Epidermal melanocyte (primary cell): ENCODE results near the gene VLDLR.
A peak's percentile ranks its signal among the peaks of the same experiment; 100 is the strongest.

Source experiments
- DNase-seq: peaks from one replicate; pipeline ENCODE4 v3.0.0; 2011; ENCODE audit warnings: low spot score; ENCODE audit not compliant: insufficient read length

VLDLR gene

DNA sequence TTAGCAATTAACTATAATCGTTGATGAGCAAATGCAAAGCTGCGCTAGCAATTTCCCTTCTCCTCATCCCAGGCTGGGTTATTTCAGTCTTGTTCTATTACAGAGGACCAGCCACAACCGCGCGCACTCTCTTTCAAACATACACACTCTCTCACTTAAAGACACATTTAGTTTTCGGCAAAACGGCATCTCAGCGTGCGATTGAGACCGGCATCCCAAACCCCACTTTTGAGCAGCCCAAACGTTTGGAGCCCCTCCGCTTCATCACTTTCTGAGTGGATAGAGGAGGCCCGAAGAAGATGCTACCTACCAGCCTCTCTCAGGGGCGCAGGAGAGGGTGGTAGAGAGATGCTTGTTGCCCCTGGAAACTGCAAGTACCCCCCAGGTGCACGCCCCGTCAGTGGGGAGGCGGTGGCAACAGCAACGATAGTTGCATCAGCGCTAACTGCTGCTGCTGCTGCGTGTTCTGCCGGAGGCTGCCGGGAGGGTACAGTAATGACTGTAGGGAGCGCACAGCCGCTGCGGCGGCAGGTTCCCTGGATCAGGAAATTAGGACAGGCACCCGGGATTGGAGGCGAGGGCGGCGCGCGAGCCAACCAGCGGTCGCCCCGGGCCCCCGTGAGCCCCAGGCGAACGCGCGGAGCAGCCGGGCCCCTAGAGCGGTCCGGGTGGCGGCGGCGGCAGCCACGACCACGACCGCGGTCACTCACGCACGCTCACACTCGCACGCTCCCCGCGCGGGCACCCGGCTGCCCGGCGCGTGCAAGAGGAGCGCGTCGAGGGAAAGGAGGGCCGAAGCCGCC lies 467 bp upstream of the VLDLR start:
- DNase-seq = peak; percentile 58

DNA sequence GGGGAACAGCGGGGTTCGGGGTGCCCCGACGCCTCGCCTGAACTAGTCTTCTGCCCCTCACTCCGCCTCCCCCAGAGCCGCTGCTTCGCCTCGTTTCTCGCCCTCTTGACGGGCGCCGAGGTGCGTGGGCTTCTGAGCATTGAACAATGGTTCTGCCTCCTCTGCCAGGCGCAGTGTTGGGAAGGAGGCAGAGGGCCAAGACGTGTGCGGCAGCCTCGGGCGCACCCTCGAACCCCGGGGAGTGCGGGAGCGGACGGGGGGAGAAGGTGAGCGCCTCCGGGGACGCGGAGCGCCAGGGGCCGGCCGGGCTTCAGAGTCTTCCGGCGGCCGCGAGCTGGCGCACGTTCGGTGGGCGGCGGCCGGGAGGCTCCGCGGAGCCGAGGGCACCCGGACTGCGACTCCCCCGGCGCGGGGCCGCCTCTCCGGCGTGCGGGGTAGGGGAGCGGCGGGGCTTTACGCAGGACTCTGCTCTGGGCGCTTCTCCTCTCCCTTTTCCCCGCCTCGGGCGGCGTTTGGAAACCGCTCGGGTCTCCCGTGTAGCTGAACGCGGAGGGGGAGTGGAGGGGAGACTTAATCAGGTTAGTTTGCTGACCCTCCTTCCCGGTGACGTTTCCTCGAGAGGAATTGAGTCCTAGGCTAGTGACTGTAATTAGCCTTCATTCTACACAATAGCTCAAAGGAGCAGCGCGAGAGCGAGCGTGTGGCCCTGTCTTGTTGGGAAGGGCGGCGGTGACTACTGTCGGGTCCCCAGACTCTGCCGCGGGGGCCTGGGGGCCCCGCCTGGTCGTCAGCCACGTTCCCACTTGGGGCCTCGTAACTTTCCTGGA lies 1.1 kb downstream of the VLDLR start:
- no peak for DNase-seq

- DNase-seq = no peak
Measured at GRCh38 chr9:2623288-2624050, 1.9 kb downstream of the VLDLR start.

DNA sequence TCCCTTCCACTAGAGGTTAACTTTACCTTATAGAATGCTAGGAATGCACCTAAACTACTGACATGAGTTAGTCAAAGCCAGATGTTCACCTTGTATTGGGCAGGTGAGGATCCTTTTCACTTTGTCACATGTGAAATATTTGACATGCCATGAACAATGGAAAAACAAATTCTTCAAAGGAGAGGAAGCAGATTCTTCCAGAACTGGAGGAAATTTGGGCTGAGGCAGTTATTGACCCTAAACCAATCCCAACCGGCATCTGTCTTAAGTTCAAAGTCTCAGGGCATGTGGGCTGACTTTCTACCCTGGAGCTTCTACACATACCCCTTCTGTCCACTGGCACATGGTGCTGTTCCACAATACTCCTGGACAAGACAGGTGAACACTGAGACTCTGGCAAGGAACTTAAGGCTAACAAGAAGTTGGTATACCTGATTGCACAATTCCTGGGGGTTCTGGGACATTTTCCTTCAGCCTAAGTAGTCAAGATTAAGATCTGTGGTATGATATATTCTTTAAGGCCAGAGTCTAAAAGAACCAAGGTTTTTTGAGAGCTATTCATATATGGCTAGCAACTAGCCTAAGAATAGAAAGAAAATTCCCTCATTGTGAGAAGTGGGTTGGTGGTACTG lies 2.6 kb downstream of the VLDLR start:
- no peak for DNase-seq

GRCh38 chr9:2625427-2625826 lies 3.8 kb downstream of the VLDLR start:
- DNase-seq = no peak

GRCh38 chr9:2628919-2629318 lies 7.3 kb downstream of the VLDLR start:
- DNase-seq = no peak

DNA sequence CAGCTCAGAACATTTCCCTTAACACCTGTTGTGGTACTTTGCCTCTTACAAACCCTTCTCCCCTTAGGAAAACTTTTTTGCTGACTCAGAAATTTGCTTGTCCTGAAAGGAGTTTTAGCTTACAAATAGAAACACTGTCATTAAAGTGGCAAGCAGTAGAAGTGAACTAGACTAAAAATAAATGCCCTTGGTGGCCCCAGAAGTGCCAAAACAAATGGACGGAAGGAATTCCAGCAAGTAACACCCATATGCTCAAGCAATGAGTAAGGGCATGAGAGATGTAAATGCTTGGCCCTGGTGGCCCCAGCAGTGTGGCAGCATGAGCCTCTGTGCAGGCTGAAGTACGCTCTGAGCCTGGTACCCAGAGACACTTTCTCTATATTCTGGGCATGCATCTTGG lies 8.6 kb downstream of the VLDLR start:
- no peak for DNase-seq

- no peak for DNase-seq
Measured at GRCh38 chr9:2631263-2631662, 9.7 kb downstream of the VLDLR start.

GRCh38 chr9:2634153-2634552 lies 12.6 kb downstream of the VLDLR start:
- no peak for DNase-seq

DNA sequence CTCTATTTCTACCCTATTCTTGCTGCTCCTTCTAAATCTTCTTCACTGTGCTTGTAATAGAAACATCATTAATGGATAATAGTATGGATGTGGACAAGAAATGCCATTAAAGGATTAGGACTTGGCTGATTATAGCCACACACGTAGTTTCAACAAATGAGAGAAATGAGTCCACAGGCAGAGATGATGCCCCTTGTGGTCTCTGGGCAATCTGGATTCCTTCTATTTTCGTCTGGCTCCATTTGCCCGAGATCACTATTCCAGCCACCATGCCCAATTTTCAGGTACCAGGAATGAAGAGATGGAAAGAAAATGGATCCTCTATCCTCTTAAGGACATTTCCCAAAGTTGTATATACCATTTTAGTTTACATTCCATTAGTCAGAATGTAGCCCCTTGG lies 13.2 kb downstream of the VLDLR start:
- DNase-seq = no peak

GRCh38 chr9:2635922-2636321 lies 14.3 kb downstream of the VLDLR start:
- no peak for DNase-seq

DNA sequence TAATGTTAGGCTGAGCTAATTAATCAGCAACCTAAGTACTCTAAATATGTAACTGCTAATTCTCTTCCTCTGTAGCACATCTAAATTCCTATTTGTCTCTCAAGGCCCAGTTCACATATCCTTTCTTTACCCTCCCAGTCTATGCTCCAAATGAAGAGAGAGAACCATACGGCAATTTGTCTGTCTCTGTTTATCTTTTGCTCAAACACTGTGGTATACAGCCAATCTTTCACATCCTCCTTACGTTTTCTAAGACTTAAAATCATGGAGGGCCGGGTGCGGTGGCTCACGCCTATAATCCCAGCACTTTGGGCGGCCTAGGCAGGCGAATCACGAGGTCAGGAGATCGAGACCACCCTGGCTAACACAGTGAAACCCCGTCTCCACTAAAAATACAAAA lies 15.8 kb downstream of the VLDLR start:
- no peak for DNase-seq

- no peak for DNase-seq
Measured at GRCh38 chr9:2638871-2639673, 17.5 kb downstream of the VLDLR start.

GRCh38 chr9:2639786-2640185 lies 18.2 kb downstream of the VLDLR start:
- no peak for DNase-seq

- no peak for DNase-seq
Measured at GRCh38 chr9:2640570-2640969, 19.0 kb downstream of the VLDLR start.

DNA sequence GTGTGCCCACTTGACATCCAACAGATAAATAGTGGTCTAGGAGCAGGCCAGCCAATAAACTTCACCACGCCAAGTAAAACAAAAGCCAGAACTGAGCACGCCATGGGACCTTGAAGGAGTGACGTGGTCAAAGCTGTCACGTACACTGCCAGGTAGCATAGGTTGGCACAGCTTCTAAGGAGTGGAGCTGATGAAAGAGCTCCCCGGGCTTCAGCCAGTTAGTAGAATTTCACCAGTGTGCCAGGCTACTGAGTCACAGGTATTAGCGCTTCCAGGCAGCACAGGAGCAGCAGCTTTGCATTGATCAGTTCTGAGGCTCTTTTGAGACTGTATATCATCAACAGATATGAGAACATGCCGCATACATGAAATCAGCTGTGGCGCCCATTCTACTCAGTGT lies 19.4 kb downstream of the VLDLR start:
- DNase-seq = no peak

DNA sequence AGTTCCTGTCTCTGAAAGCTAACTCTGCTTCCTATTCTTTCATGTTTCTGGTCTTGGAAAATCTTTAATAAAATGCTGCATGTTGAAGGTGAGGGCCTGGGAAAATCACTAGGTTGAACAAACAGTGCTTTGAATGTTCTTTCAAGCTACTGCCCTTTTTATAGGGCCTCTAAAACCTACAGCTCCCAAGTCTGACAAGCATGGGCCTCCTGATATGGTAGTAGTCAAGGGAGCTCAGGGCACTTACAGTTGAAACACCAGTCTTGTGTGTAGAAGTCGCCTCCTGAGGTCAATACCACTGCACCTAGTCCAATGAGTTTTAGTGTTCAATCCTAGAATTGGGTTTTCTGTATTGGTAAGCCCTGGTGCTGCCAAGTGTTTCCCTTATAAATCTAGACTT lies 20.5 kb downstream of the VLDLR start:
- DNase-seq = no peak

DNA sequence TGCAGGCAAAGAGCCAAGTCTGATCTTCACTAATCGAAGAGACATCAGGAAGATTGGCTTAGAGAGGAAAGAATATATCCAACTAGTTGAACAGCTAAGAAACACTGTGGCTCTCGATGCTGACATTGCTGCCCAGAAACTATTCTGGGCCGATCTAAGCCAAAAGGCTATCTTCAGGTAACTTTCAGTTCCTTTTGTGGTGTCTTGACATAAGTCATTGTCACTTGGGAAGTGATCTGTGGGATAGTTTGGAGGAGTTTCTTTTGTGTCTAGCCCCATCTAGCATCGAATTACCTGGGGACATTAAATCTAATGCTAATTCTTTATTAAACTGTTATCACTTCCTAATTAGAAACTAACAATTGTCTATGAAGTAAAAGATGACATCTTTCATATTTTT lies 24.0 kb downstream of the VLDLR start:
- DNase-seq = no peak

GRCh38 chr9:2655411-2655901 lies 33.9 kb downstream of the VLDLR start:
- no peak for DNase-seq

- no peak for DNase-seq
Measured at GRCh38 chr9:2657427-2657826, 35.8 kb downstream of the VLDLR start.

DNA sequence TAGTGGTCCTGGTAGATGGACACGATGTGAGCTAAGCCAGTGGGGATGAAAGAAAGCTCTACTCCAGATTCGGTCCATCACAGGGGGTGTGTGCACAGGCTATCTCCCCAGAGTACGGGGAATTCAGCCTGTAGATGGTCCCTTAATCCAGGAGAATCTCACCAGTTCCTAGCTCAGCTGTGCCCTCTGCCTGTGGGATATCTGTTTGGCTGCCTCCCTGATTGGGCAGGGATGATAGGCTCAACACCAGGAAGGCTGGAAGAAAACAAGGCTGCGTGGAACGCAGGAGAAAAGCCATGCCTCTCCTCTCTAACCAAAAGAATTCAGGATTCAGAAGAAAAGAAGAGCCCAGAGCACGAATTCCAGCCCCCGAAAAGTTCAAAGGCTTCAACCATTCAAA lies 40.9 kb downstream of the VLDLR start:
- DNase-seq = no peak
